ENCODE results near the gene TBC1D22A.

GRCh38 chr22:46767249-46767985, 5.0 kb downstream of the TBC1D22A start:
- TF ChIP-seq CTCF (conservative IDR thresholded peaks at IDR 0.05; ENCODE audit: low read depth, low read length) (no peak), EZH2 (IDR thresholded peaks at IDR 0.05; ENCODE audit: low read length, unreplicated experiment) (no peak)

Measured in PC-3 (cell line).